HepG2 (cell line): ENCODE results near the gene RAC2. TPM values are rescaled to one million over a fixed set of nuclear protein-coding genes. Genes with fewer than 3 reads are reported as not detected.

ENCODE experiments used
- ARID2 ChIP-seq: sonication (generic); formaldehyde crosslinking; IDR thresholded peaks from 2 replicates; pipeline ENCODE4 v1.8.1; 2022; ENCODE audit warnings: mild to moderate bottlenecking, missing genetic modification reagents, borderline replicate concordance
- CENPT ChIP-seq: sonication (generic); formaldehyde crosslinking; IDR thresholded peaks from 2 replicates; pipeline ENCODE4 v1.8.0; 2022; ENCODE audit warnings: low read depth, mild to moderate bottlenecking, moderate library complexity, missing genetic modification reagents
- DDIT3 ChIP-seq: sonication (generic); formaldehyde crosslinking; IDR thresholded peaks from 2 replicates; pipeline ENCODE4 v1.4.0; 2020; ENCODE audit warnings: mild to moderate bottlenecking, missing genetic modification reagents
- GPN1 ChIP-seq: sonication (generic); formaldehyde crosslinking; IDR thresholded peaks from 2 replicates; pipeline ENCODE4 v1.5.1; 2020; ENCODE audit warnings: missing genetic modification reagents, borderline replicate concordance
- HCFC1 ChIP-seq: fragments of 150-350 bp; IDR thresholded peaks from 2 replicates; pipeline ENCODE4 v1.6.1; 2014; ENCODE audit warnings: low read depth, low read length
- JARID2 ChIP-seq: sonication (generic); formaldehyde crosslinking; IDR thresholded peaks from 2 replicates; pipeline ENCODE4 v1.8.1; 2023; ENCODE audit warnings: missing genetic modification reagents, inconsistent platforms; ENCODE audit not compliant: insufficient replicate concordance
- KLF6 ChIP-seq: IDR thresholded peaks from 2 replicates; pipeline ENCODE4 v1.8.0; 2016; ENCODE audit warnings: missing biosample characterization, missing genetic modification reagents
- MXD4 ChIP-seq: IDR thresholded peaks from 2 replicates; pipeline ENCODE4 v1.6.1; 2016; ENCODE audit warnings: mild to moderate bottlenecking, missing biosample characterization, missing genetic modification reagents
- MZF1 ChIP-seq: sonication (generic); formaldehyde crosslinking; IDR thresholded peaks from 2 replicates; pipeline ENCODE4 v1.8.1; 2023; ENCODE audit warnings: mild to moderate bottlenecking, missing genetic modification reagents, borderline replicate concordance
- NCOA2 ChIP-seq: sonication (generic); formaldehyde crosslinking; IDR thresholded peaks from 2 replicates; pipeline ENCODE4 v1.8.0; 2022; ENCODE audit warnings: inconsistent platforms
- NR2F1 ChIP-seq, 2 experiments: fragments of 450-650 bp in 1 of 2; formaldehyde crosslinking in 1 of 2; IDR thresholded peaks; 2 replicates each; pipeline versions ENCODE4 v1.5.0 to v1.6.1; 2016 to 2020; ENCODE audit warnings: mild to moderate bottlenecking in 1 of 2, missing compliant biosample characterization in 1 of 2, missing genetic modification reagents in 1 of 2, moderate library complexity in 1 of 2
- PHF21A ChIP-seq: sonication (generic); formaldehyde crosslinking; IDR thresholded peaks from 2 replicates; pipeline ENCODE4 v1.5.0; 2020; ENCODE audit warnings: mild to moderate bottlenecking, missing genetic modification reagents
- PHF5A ChIP-seq: IDR thresholded peaks from one replicate; pipeline ENCODE4 v1.6.1; 2018; ENCODE audit warnings: low read depth, missing genetic modification reagents; ENCODE audit not compliant: unreplicated experiment
- POLR2AphosphoS2 ChIP-seq: IDR thresholded peaks from 2 replicates; pipeline ENCODE4 v1.6.1; 2011; ENCODE audit warnings: low read depth, low read length, improper control_type of control experiment
- PRDM10 ChIP-seq: sonication (generic); formaldehyde crosslinking; IDR thresholded peaks from 2 replicates; pipeline ENCODE4 v1.4.0; 2020; ENCODE audit warnings: low read depth, missing genetic modification reagents
- REPIN1 ChIP-seq: sonication (generic); formaldehyde crosslinking; IDR thresholded peaks from 2 replicates; pipeline ENCODE4 v1.8.0; 2022; ENCODE audit warnings: missing genetic modification reagents, low read depth, mild to moderate bottlenecking, borderline replicate concordance
- RFXAP ChIP-seq: sonication (generic); formaldehyde crosslinking; IDR thresholded peaks from 2 replicates; pipeline ENCODE4 v1.4.0; 2020; ENCODE audit warnings: missing genetic modification reagents, borderline replicate concordance
- STAT5B ChIP-seq: sonication (generic); formaldehyde crosslinking; IDR thresholded peaks from 2 replicates; pipeline ENCODE4 v1.4.0; 2020; ENCODE audit warnings: missing genetic modification reagents
- TCF7 ChIP-seq: sonication (generic); IDR thresholded peaks from 2 replicates; pipeline ENCODE4 v1.6.1; 2016; ENCODE audit warnings: antibody characterized with exemption, low read depth
- THAP11 ChIP-seq: IDR thresholded peaks from 2 replicates; pipeline ENCODE4 v1.6.1; 2016; ENCODE audit warnings: missing biosample characterization, missing genetic modification reagents
- THRA ChIP-seq: sonication (generic); formaldehyde crosslinking; IDR thresholded peaks from 2 replicates; pipeline ENCODE4 v1.4.0; 2020; ENCODE audit warnings: missing genetic modification reagents, borderline replicate concordance
- ZBTB26 ChIP-seq: IDR thresholded peaks from 2 replicates; pipeline ENCODE4 v1.6.1; 2016; ENCODE audit warnings: missing compliant biosample characterization, missing genetic modification reagents, borderline replicate concordance
- ZFP36 ChIP-seq: fragments of 150-350 bp; IDR thresholded peaks from 2 replicates; pipeline ENCODE4 v1.6.1; 2018; ENCODE audit warnings: borderline replicate concordance, low read length, low read depth; ENCODE audit not compliant: partially characterized antibody
- ZNF550 ChIP-seq: sonication (generic); formaldehyde crosslinking; IDR thresholded peaks from 2 replicates; pipeline ENCODE4 v1.4.0; 2020; ENCODE audit warnings: mild to moderate bottlenecking, missing genetic modification reagents, borderline replicate concordance
- polyA plus RNA-seq, 8 experiments: library from polyadenylated mRNA; depleted of rRNA in 3 of 8; stranded (reverse) in 7 of 8; unstranded in 1 of 8; fragments of >200 nt; fragmentation: Illumina TruSeq in 4 of 8; extraction: Trizol in 4 of 8; gene quantifications; 2 replicates each; pipeline versions ENCODE4 v1.2.1 to v1.2.3, GENCODE V29; 2011 to 2016; ENCODE audit warnings: low read depth in 4 of 8, missing spikeins in 1 of 8, mixed read lengths in 1 of 8; ENCODE audit not compliant: insufficient read depth in 1 of 8
- total RNA-seq, 5 experiments: library from RNA; depleted of rRNA; stranded (reverse); fragments of >200 nt; fragmentation: Illumina TruSeq; extraction: Trizol; gene quantifications; 2 replicates each; pipeline ENCODE4 v1.2.3, GENCODE V29; 2016; ENCODE audit warnings: low read depth in 1 of 5

RAC2 gene
- total and polyA plus RNA-seq, 2 of the 13 experiments (the other 11 are each of a cell fraction or from before 2014, with no cell fraction given) = 0.73 TPM; not detected in 1

GRCh38 chr22:37197451-37198257 is 46.4 kb downstream of the RAC2 start (continued):
- no peak for TF ChIP-seq NR2F1 (CRISPR knock-in tag; IDR thresholded peaks at IDR 0.05)
- no peak for TF ChIP-seq REPIN1 (CRISPR knock-in tag)
- TF ChIP-seq KLF6 = no peak
- no peak for TF ChIP-seq NCOA2 (CRISPR knock-in tag)
- TF ChIP-seq PHF5A (CRISPR knock-in tag) = no peak
- TF ChIP-seq JARID2 (CRISPR knock-in tag) = no peak
- TF ChIP-seq HCFC1 = no peak
- TF ChIP-seq STAT5B (CRISPR knock-in tag) = no peak
- TF ChIP-seq MXD4 (CRISPR knock-in tag) = no peak
- no peak for TF ChIP-seq THRA (CRISPR knock-in tag)
- TF ChIP-seq ARID2 (CRISPR knock-in tag) = no peak
- peak; percentile 57 for TF ChIP-seq ZFP36
- TF ChIP-seq PHF21A (CRISPR knock-in tag) = no peak; the same call in 1 of the 2 replicates
- no peak for TF ChIP-seq CENPT (CRISPR knock-in tag)
- TF ChIP-seq PRDM10 (CRISPR knock-in tag) = no peak
- TF ChIP-seq ZBTB26 (CRISPR knock-in tag) = no peak
- no peak for TF ChIP-seq GPN1 (CRISPR knock-in tag)
- no peak for TF ChIP-seq DDIT3 (CRISPR knock-in tag)
- no peak for TF ChIP-seq MZF1 (CRISPR knock-in tag)
- TF ChIP-seq THAP11 (CRISPR knock-in tag) = no peak
- TF ChIP-seq ZNF550 = no peak
- TF ChIP-seq POLR2AphosphoS2 = no peak
- TF ChIP-seq RFXAP = no peak
- no peak for TF ChIP-seq TCF7
